Stomach smooth muscle (tissue), 2 donors: ENCODE data around the gene KLHL36.

Source experiments
- H3K27ac ChIP-seq: one replicate; pipeline ENCODE4 v1.7.0; 2013; ENCODE audit warnings: mild to moderate bottlenecking, low read length, inconsistent platforms
- H3K27me3 ChIP-seq, 2 donors: one replicate each; pipeline ENCODE4 v1.7.0; 2013; ENCODE audit warnings: low read length in 2 of 2; ENCODE audit not compliant: insufficient read depth in 2 of 2, control insufficient read depth in 1 of 2
- H3K36me3 ChIP-seq, 2 donors: one replicate each; pipeline ENCODE4 v1.7.0; 2013; ENCODE audit warnings: low read length in 2 of 2; ENCODE audit not compliant: control insufficient read depth in 2 of 2, insufficient read depth in 2 of 2
- H3K4me1 ChIP-seq: one replicate; pipeline ENCODE4 v1.7.0; 2013; ENCODE audit warnings: low read length; ENCODE audit not compliant: control insufficient read depth, insufficient read depth
- H3K4me3 ChIP-seq, 2 donors: one replicate each; pipeline ENCODE4 v1.7.0; 2013; ENCODE audit warnings: low read length in 2 of 2
- H3K9ac ChIP-seq, 2 donors: one replicate each; pipeline ENCODE4 v1.7.0; 2013; ENCODE audit warnings: low read length in 2 of 2, mild to moderate bottlenecking in 1 of 2
- H3K9me3 ChIP-seq, 2 donors: one replicate each; pipeline ENCODE4 v1.7.0; 2013; ENCODE audit warnings: low read length in 2 of 2; ENCODE audit not compliant: control insufficient read depth in 2 of 2
- donor health status: healthy.
- donor health status: Pancreatic carcinoma.

KLHL36 gene

DNA sequence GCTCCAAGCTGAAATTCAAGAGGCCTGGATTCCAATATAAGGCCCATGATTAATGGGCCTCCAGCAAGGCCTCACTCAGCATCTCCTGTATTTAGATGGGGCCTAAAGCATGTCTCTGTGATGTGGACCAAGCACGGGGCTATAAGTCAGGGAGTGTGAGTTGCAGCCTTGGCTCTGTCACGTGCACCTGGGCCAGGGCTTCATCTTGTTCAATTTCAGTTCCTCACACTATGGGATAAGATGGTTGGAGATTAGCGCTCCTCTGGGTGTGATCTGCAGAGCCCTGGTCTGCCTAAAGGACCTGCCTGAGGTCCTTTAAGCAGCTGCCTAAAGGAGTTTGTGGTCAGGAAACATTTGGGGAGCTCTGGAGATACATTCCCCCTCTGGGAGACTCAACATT is 25.2 kb downstream of the KLHL36 start:
- H3K27me3 ChIP-seq, result no peaks in the 10 kb centered on the region
- no peak overlapping the region for H3K9ac ChIP-seq
- no peak overlapping the region for H3K4me3 ChIP-seq
- H3K9me3 ChIP-seq, result no peaks in the 10 kb centered on the region
- no peak overlapping the region for H3K27ac ChIP-seq
- H3K4me1 ChIP-seq, result no peaks in the 10 kb centered on the region
- H3K36me3 ChIP-seq, result no peaks in the 10 kb centered on the region

DNA sequence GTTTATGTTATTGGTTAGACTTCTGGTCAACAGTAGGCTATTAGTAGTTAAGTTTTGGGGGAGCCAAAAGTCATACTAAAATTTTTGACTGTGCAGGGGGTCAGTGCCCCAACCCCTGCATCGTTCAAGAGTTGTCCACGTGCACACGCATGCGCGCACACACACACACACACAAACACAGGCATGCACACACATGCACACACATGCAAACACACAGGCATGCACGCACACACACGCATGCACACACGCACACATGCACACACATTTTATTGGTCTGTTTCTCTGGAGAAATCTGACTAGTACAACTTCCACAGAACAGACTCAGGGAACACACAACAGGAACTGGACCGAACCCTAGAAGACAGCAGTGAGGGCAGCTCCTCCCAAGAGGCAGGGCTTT is 27.1 kb downstream of the KLHL36 start:
- Histone ChIP-seq H3K9me3 (no peaks in the 10 kb centered on the region), H3K4me3 (no peak overlapping the region), H3K27me3 (no peaks in the 10 kb centered on the region), H3K27ac (no peak overlapping the region), H3K36me3 (no peaks in the 10 kb centered on the region), H3K4me1 (no peaks in the 10 kb centered on the region), H3K9ac (no peak overlapping the region)

DNA sequence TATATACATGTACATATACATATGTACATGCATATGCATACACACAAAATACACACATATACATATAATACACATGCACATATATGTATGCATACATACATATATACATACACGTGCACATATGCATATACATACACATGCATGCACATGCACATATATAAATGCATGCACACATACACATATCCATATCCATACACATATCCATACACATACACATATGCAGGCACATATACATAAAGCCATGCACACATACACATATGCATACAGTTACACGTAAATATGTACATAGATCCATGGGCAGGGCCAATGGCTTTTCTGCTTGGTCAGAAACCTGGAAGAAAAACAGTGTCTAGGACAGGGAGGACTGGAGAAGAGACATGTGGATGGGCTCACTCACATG is 27.6 kb downstream of the KLHL36 start:
- Histone ChIP-seq H3K4me3 (no peak overlapping the region), H3K27me3 (no peaks in the 10 kb centered on the region), H3K27ac (no peak overlapping the region), H3K4me1 (no peaks in the 10 kb centered on the region), H3K9me3 (no peaks in the 10 kb centered on the region), H3K36me3 (no peaks in the 10 kb centered on the region), H3K9ac (no peak overlapping the region)

DNA sequence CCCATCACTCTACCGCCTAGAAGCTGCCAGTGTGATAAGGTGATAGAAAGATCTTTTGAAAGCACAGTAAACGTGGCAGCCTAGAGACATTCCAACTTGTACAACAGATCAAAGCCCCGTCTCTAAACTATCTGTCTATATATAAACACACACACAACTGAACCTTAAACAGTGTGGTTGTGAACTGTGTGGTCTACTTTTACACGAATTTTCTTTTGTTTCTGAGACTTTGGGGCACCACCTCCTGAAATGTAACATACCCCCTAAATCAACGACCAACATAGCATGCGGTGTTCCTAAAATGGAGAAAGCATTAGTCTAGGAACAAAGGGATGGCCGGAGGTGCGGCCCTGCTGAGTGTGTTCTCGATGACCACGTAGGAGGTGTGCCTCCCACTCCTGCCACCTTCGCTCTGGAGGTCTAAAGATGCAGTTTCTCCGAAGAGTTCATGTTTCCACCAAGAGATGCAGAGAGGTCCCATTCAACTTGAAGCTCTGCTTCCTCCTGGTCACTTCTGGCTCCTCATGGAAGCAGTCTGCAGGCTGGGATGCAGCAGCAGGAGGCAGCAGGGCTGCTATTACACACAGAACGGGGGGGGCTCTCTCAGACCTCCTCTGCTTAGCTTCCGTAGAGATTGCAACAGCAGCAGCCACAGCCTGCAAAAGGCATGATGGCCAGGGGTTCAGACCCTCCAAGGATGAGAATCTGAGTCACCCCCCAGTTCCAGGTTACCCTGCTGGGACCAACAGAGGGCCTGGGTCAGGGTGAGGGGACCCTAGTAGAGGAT is 28.9 kb downstream of the KLHL36 start:
- H3K4me1 ChIP-seq, result no peaks in the 10 kb centered on the region
- H3K27me3 ChIP-seq, result no peaks in the 10 kb centered on the region
- H3K9me3 ChIP-seq, result no peaks in the 10 kb centered on the region
- H3K27ac ChIP-seq, result no peak overlapping the region
- H3K36me3 ChIP-seq, result no peaks in the 10 kb centered on the region
- no peak overlapping the region for H3K4me3 ChIP-seq
- H3K9ac ChIP-seq, result no peak overlapping the region

DNA sequence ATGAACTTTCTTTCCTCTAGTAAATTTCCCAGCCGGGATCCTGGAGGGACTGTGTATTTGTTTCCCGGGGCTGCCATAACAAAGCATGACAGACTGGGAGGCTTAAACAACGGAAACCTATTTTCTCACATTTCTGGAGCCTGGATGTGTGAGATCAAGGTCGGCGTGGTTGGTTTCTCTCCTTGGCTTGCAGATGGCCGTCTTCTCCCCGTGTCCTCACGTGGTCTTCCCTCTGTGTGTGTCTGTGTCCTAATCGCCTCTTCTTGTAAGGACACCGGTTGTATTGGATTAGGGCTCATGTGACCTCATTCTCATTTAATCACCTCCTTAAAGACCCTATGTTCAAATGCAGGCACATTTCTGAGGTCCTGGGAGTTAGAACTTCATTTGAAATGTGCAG is 29.5 kb downstream of the KLHL36 start:
- Histone ChIP-seq H3K36me3 (no peaks in the 10 kb centered on the region), H3K4me1 (no peaks in the 10 kb centered on the region), H3K9ac (no peak overlapping the region), H3K9me3 (no peaks in the 10 kb centered on the region), H3K27me3 (no peaks in the 10 kb centered on the region), H3K4me3 (no peak overlapping the region), H3K27ac (no peak overlapping the region)

DNA sequence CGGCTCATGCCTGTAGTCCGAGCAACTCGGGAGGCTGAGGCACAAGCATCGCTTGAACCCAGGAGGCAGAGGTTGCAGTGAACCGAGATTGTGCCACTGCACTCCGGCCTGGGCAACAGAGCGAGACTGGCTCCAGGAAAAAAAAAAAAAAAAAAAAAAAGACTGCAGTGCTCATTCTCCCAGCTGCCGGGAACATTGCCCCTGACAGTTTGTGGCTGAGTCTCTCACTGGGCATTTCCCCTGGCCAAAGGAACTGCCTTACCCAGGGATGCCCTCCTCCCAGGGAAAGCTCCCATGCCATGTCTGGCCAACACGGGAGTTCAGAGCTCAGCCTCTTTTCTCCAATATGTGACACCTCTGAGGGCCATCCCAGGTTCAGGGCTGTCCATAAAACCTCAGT is 30.2 kb downstream of the KLHL36 start:
- no peak overlapping the region for H3K9ac ChIP-seq
- H3K4me3 ChIP-seq, result no peak overlapping the region
- H3K27me3 ChIP-seq, result no peaks in the 10 kb centered on the region
- no peaks in the 10 kb centered on the region for H3K9me3 ChIP-seq
- H3K27ac ChIP-seq, result no peak overlapping the region
- no peaks in the 10 kb centered on the region for H3K36me3 ChIP-seq
- no peaks in the 10 kb centered on the region for H3K4me1 ChIP-seq

DNA sequence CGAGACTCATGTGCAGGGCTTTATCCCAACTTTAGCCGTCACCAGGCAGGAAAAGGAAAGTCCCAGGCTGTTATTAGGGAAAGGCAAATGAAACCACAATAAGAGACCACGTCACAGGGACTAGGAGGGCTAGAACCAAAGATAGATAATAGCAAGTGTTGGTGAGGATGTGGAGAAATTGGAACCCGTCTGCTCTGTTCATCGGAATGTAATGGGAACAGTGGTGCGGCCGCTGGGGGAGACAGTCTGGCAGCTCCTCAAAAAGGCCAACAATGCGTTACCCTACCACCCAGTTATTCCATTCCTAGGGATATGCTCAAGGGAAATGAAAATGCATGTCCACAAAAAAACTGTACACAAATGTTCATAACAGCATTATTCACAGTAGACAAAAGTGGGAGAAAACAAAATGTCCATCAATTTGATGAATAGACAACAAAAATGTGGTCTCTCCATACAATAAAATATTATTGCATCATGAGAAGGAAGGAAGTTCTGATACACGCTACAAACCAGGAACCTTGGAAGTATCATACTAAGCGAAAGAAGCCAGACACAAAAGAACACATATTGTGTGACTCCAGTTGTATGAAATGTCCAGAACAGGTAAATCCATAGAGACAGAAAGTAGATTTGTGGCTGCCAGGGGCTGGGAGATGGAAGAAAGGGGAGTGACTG is 32.0 kb downstream of the KLHL36 start:
- H3K4me3 ChIP-seq, result no peak overlapping the region
- H3K27me3 ChIP-seq, result no peaks in the 10 kb centered on the region
- no peaks in the 10 kb centered on the region for H3K9me3 ChIP-seq
- no peaks in the 10 kb centered on the region for H3K36me3 ChIP-seq
- H3K27ac ChIP-seq, result no peak overlapping the region
- no peaks in the 10 kb centered on the region for H3K4me1 ChIP-seq
- H3K9ac ChIP-seq, result no peak overlapping the region

DNA sequence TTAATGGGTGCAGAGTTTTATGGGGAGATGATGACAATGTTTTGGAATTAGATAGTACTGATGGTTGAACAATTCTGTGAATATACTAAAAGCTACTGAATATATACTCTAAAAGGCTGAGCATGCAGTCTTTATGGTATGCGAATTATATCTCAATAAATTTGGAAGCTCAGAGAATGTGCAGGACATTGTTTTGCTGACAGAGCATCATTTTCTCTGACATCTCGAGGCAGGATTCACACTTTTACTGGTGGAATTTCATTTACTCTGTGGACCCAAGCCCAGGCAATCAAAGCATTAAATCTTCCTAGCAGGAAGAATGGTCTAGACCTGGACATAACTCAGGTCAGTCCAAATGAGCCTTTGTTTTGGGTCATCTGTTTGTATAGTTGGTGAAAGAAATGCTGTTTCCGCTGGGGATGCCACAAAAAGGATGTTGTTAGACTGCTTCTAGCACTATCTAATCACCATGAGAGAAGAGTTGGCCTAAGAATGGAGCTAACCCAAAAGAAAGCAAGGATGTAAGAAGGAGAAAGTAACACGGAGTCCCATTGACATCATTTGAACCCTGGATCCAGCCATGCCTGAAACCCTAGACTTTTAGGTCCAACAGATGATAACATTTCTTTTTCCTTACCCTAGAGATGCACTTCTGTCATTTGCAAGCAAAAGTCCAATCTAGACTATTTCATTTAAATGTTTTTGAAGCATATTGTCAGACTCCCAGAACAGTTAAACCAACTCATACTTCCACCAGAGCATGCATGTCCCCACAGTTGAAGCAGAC is 32.7 kb downstream of the KLHL36 start:
- no peaks in the 10 kb centered on the region for H3K4me1 ChIP-seq
- no peaks in the 10 kb centered on the region for H3K27me3 ChIP-seq
- no peaks in the 10 kb centered on the region for H3K9me3 ChIP-seq
- H3K4me3 ChIP-seq, result no peak overlapping the region
- H3K36me3 ChIP-seq, result no peaks in the 10 kb centered on the region
- no peak overlapping the region for H3K9ac ChIP-seq
- no peak overlapping the region for H3K27ac ChIP-seq

DNA sequence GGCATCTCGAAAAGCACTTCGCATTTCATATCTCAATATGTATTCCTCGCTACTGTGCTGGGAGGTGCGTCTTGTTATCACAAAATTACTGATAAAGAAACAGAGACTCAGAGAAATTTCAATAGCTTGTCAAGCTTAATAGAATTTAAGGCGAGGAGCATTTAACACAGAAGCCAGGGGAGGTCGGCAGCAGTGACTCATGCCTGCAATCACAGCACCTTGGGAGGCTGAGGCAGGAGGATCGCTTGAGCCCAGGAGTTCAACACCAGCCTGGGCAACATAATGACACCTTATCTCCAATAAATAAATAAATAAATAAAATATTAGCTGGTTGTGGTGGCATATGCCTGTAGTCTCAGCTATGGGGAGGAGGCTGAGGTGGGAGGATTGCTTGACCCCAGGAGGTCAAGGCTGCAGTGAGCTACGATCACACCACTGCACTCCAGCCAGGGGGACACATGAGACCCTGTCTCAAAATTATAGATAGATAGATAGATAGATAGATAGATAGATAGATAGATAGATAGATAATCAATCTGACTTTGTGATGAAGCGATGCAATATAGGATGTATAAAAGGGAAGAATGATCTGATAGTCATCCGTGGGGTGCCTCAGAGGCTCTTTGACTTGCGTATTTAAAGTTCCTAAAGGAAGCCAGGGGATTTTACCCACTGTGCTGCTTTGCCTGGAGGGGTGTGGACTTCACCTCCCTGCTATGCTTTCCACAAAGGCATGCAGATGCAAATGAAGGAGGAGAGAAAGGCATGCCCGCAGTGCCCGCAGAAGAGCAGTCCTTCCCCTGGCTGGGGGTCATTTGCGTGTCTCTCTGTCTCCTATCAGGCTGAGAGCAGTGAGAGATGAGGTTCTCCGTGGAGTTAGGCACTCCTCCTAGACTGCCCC is 35.6 kb downstream of the KLHL36 start:
- Histone ChIP-seq H3K36me3 (no peaks in the 10 kb centered on the region), H3K9me3 (no peaks in the 10 kb centered on the region), H3K4me1 (no peaks in the 10 kb centered on the region), H3K27ac (no peak overlapping the region), H3K4me3 (no peak overlapping the region), H3K9ac (no peak overlapping the region), H3K27me3 (peaks cover 0 to 3% of the 10 kb centered on the region in 2 donors)

DNA sequence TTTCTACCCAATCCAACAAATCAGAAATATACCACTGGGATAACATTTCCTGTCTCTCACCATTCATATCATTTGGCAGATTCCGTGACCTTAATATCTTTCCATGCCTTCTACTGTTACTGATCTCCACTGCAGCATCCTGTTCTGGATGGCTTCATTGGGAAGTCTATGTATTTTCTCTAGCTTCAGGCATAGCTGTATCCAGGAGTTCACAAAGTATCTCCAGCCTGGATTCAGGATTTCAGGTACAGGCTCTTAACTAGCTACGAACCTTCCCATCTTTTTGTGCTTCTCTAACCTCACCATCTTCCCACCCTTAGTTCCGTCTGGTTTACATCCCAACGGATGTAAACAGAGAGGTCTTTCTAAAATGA is 36.3 kb downstream of the KLHL36 start:
- Histone ChIP-seq H3K9me3 (no peaks in the 10 kb centered on the region), H3K27me3 (peaks cover 0 to 4% of the 10 kb centered on the region in 2 donors), H3K4me3 (no peak overlapping the region), H3K27ac (no peak overlapping the region), H3K4me1 (no peaks in the 10 kb centered on the region), H3K9ac (no peak overlapping the region), H3K36me3 (no peaks in the 10 kb centered on the region)
